ENCODE measurements around the gene ILKAP. TPM values are rescaled to one million over a fixed set of nuclear protein-coding genes. Genes with fewer than 3 reads are reported as not detected.

Gene ILKAP
- total RNA-seq, 4 donors from 2014 or later: 36.3 to 82.6 (median 49.6) TPM

DNA sequence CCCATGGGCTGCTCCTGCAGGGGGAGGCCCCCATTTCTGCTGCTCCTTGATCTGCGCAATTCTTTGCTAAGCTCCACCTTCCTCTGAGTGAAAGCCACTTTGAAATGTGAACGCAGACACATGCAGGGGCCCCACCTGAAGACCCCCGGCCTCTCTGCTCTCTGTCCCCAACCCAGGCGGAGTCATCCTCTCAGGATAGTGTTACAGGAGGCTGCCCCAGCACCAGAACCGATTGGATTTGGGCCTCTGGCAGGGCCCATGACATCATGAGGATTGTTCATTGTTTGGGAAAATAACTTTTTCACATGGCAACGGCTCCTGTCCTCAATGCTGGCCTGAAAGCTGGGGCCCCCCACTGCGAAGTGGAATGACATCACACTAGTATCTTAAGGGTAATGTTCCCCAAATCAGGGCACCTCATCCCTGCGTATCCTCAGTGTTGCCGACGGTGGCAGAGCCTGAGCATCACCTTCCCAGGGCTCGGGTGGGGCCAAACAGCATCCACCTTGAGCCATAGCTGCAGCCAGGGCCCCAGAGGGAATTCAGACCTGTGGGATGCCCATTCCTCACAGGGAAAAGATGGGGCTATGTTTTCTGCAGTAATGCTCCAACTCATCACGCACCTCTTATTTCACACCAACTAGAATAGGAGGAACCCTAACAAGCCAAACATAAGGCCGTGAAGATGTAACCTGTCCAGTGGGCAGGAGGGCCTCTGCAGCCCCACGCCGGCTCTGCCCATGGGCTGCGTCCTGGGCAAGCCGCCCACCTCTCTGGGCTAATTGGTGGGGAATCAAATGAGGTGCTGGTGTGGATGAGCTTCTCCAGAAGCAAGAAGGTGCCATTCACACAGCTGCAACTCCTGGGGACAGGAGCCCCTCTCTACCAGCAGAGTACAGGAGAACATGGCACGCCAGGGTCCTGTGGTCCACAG lies 47.5 kb downstream of the ILKAP start:
- 80% methylated on average over 16 of the region's 18 CpGs for whole genome bisulfite sequencing
- Histone ChIP-seq H3K27ac (no peak overlapping the region), H3K9me3 (no peaks in the 10 kb centered on the region), H3K27me3 (peaks cover 22% of the 10 kb centered on the region), H3K4me1 (peaks cover 13% of the 10 kb centered on the region), H3K36me3 (no peaks in the 10 kb centered on the region), H3K4me3 (no peak overlapping the region)
- TF ChIP-seq, protein P1, sequence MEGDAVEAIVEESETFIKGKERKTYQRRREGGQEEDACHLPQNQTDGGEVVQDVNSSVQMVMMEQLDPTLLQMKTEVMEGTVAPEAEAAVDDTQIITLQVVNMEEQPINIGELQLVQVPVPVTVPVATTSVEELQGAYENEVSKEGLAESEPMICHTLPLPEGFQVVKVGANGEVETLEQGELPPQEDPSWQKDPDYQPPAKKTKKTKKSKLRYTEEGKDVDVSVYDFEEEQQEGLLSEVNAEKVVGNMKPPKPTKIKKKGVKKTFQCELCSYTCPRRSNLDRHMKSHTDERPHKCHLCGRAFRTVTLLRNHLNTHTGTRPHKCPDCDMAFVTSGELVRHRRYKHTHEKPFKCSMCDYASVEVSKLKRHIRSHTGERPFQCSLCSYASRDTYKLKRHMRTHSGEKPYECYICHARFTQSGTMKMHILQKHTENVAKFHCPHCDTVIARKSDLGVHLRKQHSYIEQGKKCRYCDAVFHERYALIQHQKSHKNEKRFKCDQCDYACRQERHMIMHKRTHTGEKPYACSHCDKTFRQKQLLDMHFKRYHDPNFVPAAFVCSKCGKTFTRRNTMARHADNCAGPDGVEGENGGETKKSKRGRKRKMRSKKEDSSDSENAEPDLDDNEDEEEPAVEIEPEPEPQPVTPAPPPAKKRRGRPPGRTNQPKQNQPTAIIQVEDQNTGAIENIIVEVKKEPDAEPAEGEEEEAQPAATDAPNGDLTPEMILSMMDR (IDR thresholded peaks at IDR 0.05): no peak
- TF ChIP-seq EP300 (IDR thresholded peaks at IDR 0.05) (no peak), POLR2A (IDR thresholded peaks at IDR 0.05) (no peak), POLR2AphosphoS5 (IDR thresholded peaks at IDR 0.05) (no peak)
- DNase-seq (ENCODE audit: low spot score in 2 of 2): no peak

DNA sequence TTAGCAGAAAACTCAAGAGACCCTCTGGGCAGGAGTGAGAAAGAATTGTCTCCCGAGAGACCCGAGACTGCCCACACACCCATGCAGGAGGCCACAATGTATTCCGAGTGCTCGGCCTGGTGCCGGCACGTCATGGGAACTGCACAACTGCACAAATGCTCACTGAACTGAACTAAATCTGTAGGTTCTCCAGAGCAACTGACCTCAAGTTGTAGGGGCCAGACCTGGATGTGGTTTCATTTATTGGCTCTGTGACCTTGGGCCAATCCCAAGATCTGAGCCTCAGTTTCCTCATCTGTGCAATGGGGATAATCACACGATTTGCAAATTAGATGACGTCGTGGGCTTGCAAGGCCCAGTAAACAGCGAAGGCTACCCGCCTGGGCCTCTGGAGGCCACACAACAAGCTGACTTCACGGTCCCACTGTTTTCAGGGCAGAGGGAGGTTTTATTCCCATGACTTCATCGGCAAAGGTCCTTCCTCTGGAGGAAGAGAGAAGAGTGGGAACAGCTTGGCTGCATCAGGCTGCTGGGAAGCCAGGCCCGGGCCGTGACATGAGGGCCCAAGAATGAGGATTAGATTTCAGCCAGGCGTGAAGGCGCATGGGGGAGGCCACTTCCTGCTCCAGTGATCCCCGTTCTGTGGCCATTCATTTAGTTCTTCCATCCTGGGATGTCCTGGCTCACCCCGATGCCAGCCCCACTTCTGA lies 48.3 kb downstream of the ILKAP start:
- Histone ChIP-seq H3K4me3 (no peak overlapping the region), H3K4me1 (peaks cover 13% of the 10 kb centered on the region), H3K27me3 (peaks cover 16% of the 10 kb centered on the region), H3K9me3 (no peaks in the 10 kb centered on the region), H3K27ac (no peak overlapping the region), H3K36me3 (no peaks in the 10 kb centered on the region)
- 92% methylated on average over 19 of the region's 19 CpGs for WGBS
- DNase-seq (ENCODE audit: low spot score in 2 of 2): no peak
- TF ChIP-seq, protein P1 (IDR thresholded peaks at IDR 0.05): no peak
- no peak for TF ChIP-seq POLR2AphosphoS5 (IDR thresholded peaks at IDR 0.05)
- no peak for TF ChIP-seq POLR2A (IDR thresholded peaks at IDR 0.05)
- TF ChIP-seq EP300 (IDR thresholded peaks at IDR 0.05): no peak

DNA sequence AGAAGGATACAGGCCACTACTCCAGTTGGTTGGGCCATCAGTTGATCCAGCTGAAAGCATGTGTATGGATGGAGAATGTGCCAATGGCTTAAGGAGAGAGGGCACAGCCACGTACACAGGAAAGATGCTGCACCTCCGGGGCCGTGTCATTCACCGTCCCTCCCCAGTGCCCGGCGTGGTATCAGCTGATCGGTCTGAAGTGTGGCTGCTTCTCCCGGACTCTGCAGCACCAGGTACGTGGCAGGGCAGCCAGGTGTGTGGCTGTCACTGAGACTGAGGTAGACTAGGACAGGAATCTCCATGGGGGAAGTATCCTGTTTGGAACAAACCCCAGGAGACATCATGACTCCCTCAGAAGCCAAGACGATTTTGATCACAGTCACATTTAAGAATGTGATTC lies 48.9 kb downstream of the ILKAP start:
- no peak overlapping the region for H3K4me3 ChIP-seq
- no peak overlapping the region for H3K27ac ChIP-seq
- TF ChIP-seq EP300 (IDR thresholded peaks at IDR 0.05): no peak
- no peak for TF ChIP-seq POLR2AphosphoS5 (IDR thresholded peaks at IDR 0.05)
- TF ChIP-seq, protein P1 (IDR thresholded peaks at IDR 0.05): no peak
- no peak for TF ChIP-seq POLR2A (IDR thresholded peaks at IDR 0.05)
- DNase-seq (ENCODE audit: low spot score in 2 of 2): no peak
- WGBS: 91% methylated on average over 10 of the region's 10 CpGs
- H3K27me3 ChIP-seq: peaks cover 9% of the 10 kb centered on the region
- no peaks in the 10 kb centered on the region for H3K36me3 ChIP-seq
- H3K4me1 ChIP-seq: peaks cover 13% of the 10 kb centered on the region
- no peaks in the 10 kb centered on the region for H3K9me3 ChIP-seq

DNA sequence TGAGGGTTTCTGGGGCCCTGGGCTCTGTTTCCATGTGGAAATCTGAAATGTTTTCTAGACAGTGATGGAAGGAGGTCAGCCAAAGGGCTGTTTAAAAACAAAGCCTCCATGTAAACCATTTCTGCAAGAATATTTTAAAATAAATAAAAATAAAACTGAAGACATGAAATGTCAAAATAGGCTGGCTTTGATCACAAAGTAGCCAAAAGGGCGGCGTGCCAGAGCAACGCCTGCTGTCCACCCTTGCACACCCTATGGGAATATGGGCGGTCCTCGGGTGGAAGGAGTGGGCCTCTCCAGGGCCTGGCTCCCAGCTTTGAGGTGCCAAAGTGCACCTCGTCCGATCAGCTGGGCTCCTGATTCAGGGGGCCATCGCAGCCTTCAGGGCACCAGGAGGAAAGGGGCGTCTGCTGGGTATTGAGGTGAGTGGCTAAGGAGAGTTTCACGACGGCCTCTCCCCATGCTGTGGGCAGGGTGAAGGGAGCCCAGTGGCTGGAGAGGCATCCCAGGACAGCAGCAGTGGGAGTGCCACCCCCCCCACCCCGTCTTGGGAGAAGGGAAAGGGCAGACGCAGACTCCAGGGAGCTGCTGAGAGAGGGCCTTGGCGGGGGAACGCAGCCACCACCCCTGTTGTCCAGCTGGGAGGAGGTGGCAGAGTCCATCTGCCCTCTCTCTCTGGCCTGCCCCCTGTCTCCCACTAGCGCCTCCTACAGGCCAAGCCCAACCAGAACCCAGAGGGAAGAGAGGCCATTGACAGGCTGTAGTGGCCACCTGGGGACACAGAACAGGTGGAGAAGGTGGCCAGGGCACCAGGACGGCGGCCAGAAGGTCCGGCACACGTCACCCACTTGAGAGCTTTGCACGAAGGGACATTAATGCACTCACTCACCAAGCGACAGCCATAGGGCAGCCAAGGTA lies 50.5 kb downstream of the ILKAP start:
- TF ChIP-seq POLR2A (IDR thresholded peaks at IDR 0.05): no peak
- no peak for TF ChIP-seq EP300 (IDR thresholded peaks at IDR 0.05)
- TF ChIP-seq, protein P1 (IDR thresholded peaks at IDR 0.05): no peak
- TF ChIP-seq POLR2AphosphoS5 (IDR thresholded peaks at IDR 0.05): no peak
- no peak overlapping the region for H3K27ac ChIP-seq
- DNase-seq (ENCODE audit: low spot score in 2 of 2): no peak
- no peaks in the 10 kb centered on the region for H3K36me3 ChIP-seq
- no peaks in the 10 kb centered on the region for H3K4me1 ChIP-seq
- no peak overlapping the region for H3K4me3 ChIP-seq
- 78% methylated on average over 18 of the region's 22 CpGs for WGBS
- no peaks in the 10 kb centered on the region for H3K9me3 ChIP-seq
- H3K27me3 ChIP-seq: no peaks in the 10 kb centered on the region
